HG03469 (cell line): Measurements from ENCODE around the gene TMPRSS11A.

Experiments used
- ATAC-seq: cut with Tn5 transposase; IDR thresholded peaks from one replicate; pipeline ENCODE4 v1.9.1; 2021; ENCODE audit warnings: mild to moderate bottlenecking, moderate library complexity, moderate number of reproducible peaks; ENCODE audit not compliant: unreplicated experiment

The TMPRSS11A gene

DNA sequence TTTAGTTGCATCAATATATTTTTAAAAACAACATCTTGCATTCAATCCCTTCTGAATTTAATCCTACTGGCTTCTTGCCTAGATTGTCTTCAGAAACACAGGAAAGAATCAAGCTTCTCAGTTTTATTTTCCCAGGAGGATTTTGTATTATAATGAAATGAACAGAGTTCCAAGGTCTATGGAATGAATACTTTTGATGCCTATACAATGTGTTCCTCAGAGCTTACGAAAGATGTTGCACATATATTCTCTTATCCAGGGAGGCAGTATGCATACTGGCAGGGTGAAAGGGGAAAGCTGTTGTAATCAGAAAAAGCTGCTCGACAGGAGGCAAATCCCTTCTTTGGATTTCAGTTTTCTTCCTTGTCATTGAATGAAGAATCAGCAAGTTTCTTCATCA lies 88.3 kb downstream of the TMPRSS11A start:
- no peak for ATAC-seq

DNA sequence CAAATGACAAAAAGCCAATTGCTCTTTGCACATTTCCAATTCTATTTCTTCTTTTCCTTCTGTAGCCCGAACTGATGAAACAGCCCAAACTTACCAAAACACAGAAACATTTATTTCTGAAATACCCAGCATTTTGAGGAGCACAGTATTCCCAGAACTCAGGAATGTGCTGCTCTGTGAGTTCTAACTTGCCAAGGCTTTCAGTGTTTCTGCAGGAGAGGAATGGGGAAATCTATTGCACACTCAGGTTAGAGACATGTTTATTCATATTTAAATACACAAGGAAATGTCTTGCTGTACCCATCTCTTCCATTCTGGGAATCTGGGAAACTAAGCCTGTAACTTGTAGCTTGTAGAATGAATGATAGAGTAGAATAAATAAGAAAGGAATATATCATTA lies 90.2 kb downstream of the TMPRSS11A start:
- no peak for ATAC-seq

DNA sequence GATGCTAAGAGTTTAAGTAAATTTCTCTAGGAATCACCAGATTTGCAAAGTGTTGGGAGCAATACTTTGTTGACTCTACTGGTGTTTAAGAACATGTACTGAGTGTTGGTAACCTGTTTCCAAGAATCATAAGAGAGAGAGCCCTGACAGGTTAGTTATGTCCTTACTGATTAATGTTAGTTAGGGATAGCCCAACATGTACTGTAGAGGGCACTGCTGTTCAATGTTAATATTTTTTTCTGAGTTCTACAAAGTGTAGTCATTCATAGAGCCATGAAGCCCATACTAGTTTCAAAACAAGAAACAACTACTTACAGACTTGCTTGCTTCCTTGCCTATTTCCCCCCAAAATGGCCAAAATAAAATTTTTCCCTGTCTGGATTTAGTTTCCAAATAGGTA lies 91.4 kb downstream of the TMPRSS11A start:
- ATAC-seq: peak; percentile 92

DNA sequence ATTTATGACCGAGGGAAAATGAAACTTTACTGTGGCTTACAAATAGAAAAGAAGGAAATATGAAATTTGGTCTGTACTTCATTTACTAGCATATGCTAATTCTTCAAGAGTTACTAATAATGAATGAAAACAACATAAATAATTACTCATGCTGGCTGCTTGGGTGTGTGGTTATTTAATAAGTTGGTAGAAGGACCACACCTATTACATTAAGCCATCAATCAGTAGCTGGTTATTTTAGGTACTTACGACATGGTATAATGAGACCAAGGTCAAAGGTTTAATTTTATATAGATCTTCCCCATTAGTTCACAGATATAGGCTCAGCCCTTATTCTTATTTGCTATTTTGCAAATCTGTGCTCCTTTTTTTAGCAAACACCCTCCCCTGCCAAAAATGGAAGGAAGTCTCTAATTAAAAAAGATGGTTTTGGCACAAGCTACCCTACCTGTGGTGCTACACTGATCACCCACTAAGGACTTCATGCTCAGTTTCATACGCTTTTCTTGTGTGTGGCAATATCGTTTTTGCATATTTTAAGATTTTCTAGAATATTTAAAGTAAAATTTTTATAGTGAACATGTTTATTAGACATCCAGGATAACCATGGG lies 93.6 kb downstream of the TMPRSS11A start:
- no peak for ATAC-seq

DNA sequence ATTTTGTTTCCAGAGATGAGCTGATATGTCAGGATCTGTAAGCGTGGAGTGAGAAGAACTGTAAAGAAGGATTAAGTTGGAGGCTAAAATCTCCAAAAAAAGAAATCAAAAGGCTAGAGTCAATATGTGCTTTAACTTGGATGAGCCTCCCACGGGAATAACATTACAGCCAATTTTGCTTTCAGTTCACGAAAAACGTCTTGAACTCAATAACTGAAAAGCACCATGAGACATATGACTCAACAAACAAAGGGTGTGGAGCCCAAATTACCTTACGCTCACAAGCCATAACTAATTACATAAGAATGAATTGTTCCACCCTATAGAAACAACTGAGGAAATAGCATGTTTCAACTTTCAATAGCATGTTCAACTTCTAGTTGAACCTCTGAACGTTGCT lies 101.8 kb downstream of the TMPRSS11A start:
- no peak for ATAC-seq
